Stimulated activated naive B cell treated with anti-CD40 and anti-IgM and Interleukin-4, amounts not matched to agents 10 μg/mL and 1 μg/mL and 100 μg/mL, for 72 hours (primary cell): ENCODE measurements around the gene ZNF480.
"Not testable (repeated sequence)": the region's sequence is repeated elsewhere in the genome, so short reads cannot be mapped to it uniquely, and the experiment has no call there.

Experiments
- ATAC-seq, 2 donors: fragments of 150-1000 bp; cut with Tn5 transposase; replicated peaks; 2 replicates each; pipeline ENCODE4 v1.10.0; 2021; ENCODE audit warnings: moderate library complexity in 1 of 2
- DNase-seq: peaks from one replicate; pipeline ENCODE4 v3.0.0; 2021
- H3K27ac Mint-ChIP-seq: one replicate; pipeline ENCODE4 v1.8.0; 2022; ENCODE audit warnings: mild to moderate bottlenecking, mixed read lengths
- H3K27me3 Mint-ChIP-seq, 2 donors: one replicate each; pipeline ENCODE4 v1.8.0; 2022; ENCODE audit warnings: mixed read lengths in 2 of 2
- H3K36me3 Mint-ChIP-seq, 2 donors: one replicate each; pipeline ENCODE4 v1.8.0; 2022; ENCODE audit warnings: mixed read lengths in 2 of 2, mild to moderate bottlenecking in 1 of 2
- H3K4me1 Mint-ChIP-seq, 2 donors: one replicate each; pipeline ENCODE4 v1.8.0; 2022; ENCODE audit warnings: mixed read lengths in 2 of 2, mild to moderate bottlenecking in 1 of 2
- H3K4me3 Mint-ChIP-seq, 2 donors: one replicate each; pipeline ENCODE4 v1.8.0; 2022; ENCODE audit warnings: mild to moderate bottlenecking in 2 of 2, mixed read lengths in 2 of 2, moderate library complexity in 1 of 2
- H3K9me3 Mint-ChIP-seq, 2 donors: one replicate each; pipeline ENCODE4 v1.8.0; 2022; ENCODE audit warnings: mixed read lengths in 2 of 2, mild to moderate bottlenecking in 1 of 2

Gene ZNF480

GRCh38 chr19:52296400-52296772, 583 bp upstream of the ZNF480 start:
- Mint-ChIP-seq H3K9me3 (peaks cover 7 to 15% of the 10 kb centered on the region in 2 donors), H3K36me3 (peaks cover 47 to 72% of the 10 kb centered on the region in 2 donors), H3K4me3 (peak overlapping the region; percentile 74 to 80), H3K27ac (peak overlapping the region; percentile 60), H3K27me3 (no peaks in the 10 kb centered on the region), H3K4me1 (peaks cover 26 to 33% of the 10 kb centered on the region in 2 donors)
- ATAC-seq (peak in 1 of 2 donors; percentile 7), DNase-seq (no peak)

GRCh38 chr19:52297601-52298364, 814 bp downstream of the ZNF480 start:
- Mint-ChIP-seq H3K4me1 (peaks cover 26 to 33% of the 10 kb centered on the region in 2 donors), H3K27me3 (no peaks in the 10 kb centered on the region), H3K27ac (peak overlapping the region; percentile 99), H3K9me3 (peaks cover 10 to 20% of the 10 kb centered on the region in 2 donors), H3K36me3 (peaks cover 51 to 73% of the 10 kb centered on the region in 2 donors), H3K4me3 (peak overlapping the region; percentile 85 to 89)
- ATAC-seq (peak; percentile 52 to 56), DNase-seq (no peak)

- DNase-seq (no peak), ATAC-seq (no peak)
- Mint-ChIP-seq H3K27ac (no peak overlapping the region), H3K9me3 (peaks cover 29 to 36% of the 10 kb centered on the region in 2 donors), H3K36me3 (peaks cover 79 to 91% of the 10 kb centered on the region in 2 donors), H3K4me3 (no peak overlapping the region), H3K27me3 (no peaks in the 10 kb centered on the region), H3K4me1 (no peaks in the 10 kb centered on the region)
These were observed 10.3 kb downstream of the ZNF480 start for GRCh38 chr19:52307275-52307674.

GRCh38 chr19:52322429-52322828, 25.5 kb downstream of the ZNF480 start:
- Mint-ChIP-seq H3K36me3 (peaks cover 60 to 61% of the 10 kb centered on the region in 2 donors), H3K27me3 (no peaks in the 10 kb centered on the region), H3K27ac (no peak overlapping the region), H3K4me1 (no peaks in the 10 kb centered on the region), H3K9me3 (peaks cover 41 to 53% of the 10 kb centered on the region in 2 donors), H3K4me3 (no peak overlapping the region)
- DNase-seq (no peak), ATAC-seq (no peak)

GRCh38 chr19:52331757-52332156, 34.8 kb downstream of the ZNF480 start:
- no peak for ATAC-seq
- H3K36me3 Mint-ChIP-seq, result peaks cover 16 to 18% of the 10 kb centered on the region in 2 donors
- no peak overlapping the region for H3K27ac Mint-ChIP-seq
- no peaks in the 10 kb centered on the region for H3K27me3 Mint-ChIP-seq
- peaks cover 17 to 28% of the 10 kb centered on the region in 2 donors for H3K9me3 Mint-ChIP-seq
- H3K4me3 Mint-ChIP-seq, result no peak overlapping the region
- no peak for DNase-seq
- H3K4me1 Mint-ChIP-seq, result peaks cover 1 to 2% of the 10 kb centered on the region in 2 donors

- Mint-ChIP-seq H3K27me3 (no peaks in the 10 kb centered on the region), H3K9me3 (peaks cover 21% of the 10 kb centered on the region in 2 donors), H3K36me3 (peaks cover 33 to 51% of the 10 kb centered on the region in 2 donors), H3K4me3 (peak overlapping the region; percentile 88 to 90), H3K4me1 (peaks cover 8 to 11% of the 10 kb centered on the region in 2 donors), H3K27ac (peak overlapping the region; percentile 97)
- ATAC-seq (peak; percentile 56), DNase-seq (no peak)
These were observed 38.8 kb downstream of the ZNF480 start for GRCh38 chr19:52335768-52336116.

- H3K27ac Mint-ChIP-seq, result peak within 1 kb of the TSS; percentile 97
- peak; percentile 91 for DNase-seq
- peak within 1 kb of the TSS; percentile 88 to 90 for H3K4me3 Mint-ChIP-seq
- H3K9me3 Mint-ChIP-seq, result peaks cover 16 to 17% of the 10 kb centered on the region in 2 donors
- ATAC-seq, result peak; percentile 90 to 95
- H3K4me1 Mint-ChIP-seq, result peaks cover 8 to 11% of the 10 kb centered on the region in 2 donors
- no peaks in the 10 kb centered on the region for H3K27me3 Mint-ChIP-seq
- peaks cover 33 to 51% of the 10 kb centered on the region in 2 donors for H3K36me3 Mint-ChIP-seq
These were observed 39.3 kb downstream of the ZNF480 start, which contains the start of gene ZNF610 for GRCh38 chr19:52336117-52336790. ZNF610 (plus strand) TSS chr19:52336243; CDS start chr19:52349173, 12,930 bp downstream.

GRCh38 chr19:52336791-52337381, 39.9 kb downstream of the ZNF480 start:
- Mint-ChIP-seq H3K27ac (peak overlapping the region; percentile 97), H3K27me3 (no peaks in the 10 kb centered on the region), H3K4me3 (peak overlapping the region; percentile 88 to 90), H3K36me3 (peaks cover 33 to 47% of the 10 kb centered on the region in 2 donors), H3K9me3 (peaks cover 12 to 13% of the 10 kb centered on the region in 2 donors), H3K4me1 (peaks cover 8 to 11% of the 10 kb centered on the region in 2 donors)
- DNase-seq (no peak), ATAC-seq (peak; percentile 28 to 30)

GRCh38 chr19:52339022-52339421, 42.1 kb downstream of the ZNF480 start:
- Mint-ChIP-seq H3K36me3 (peaks cover 26 to 43% of the 10 kb centered on the region in 2 donors), H3K4me1 (peaks cover 11 to 12% of the 10 kb centered on the region in 2 donors)
- H3K27me3 Mint-ChIP-seq, H3K9me3 Mint-ChIP-seq, H3K27ac Mint-ChIP-seq, ATAC-seq, DNase-seq, H3K4me3 Mint-ChIP-seq: not testable (repeated sequence)

GRCh38 chr19:52343548-52343947, 46.6 kb downstream of the ZNF480 start:
- peak; percentile 47 for DNase-seq
- Mint-ChIP-seq H3K4me1 (peaks cover 0 to 4% of the 10 kb centered on the region in 2 donors), H3K9me3 (peaks cover 4 to 6% of the 10 kb centered on the region in 2 donors), H3K36me3 (peaks cover 27 to 40% of the 10 kb centered on the region in 2 donors), H3K27me3 (no peaks in the 10 kb centered on the region), H3K4me3 (no peak overlapping the region), H3K27ac (no peak overlapping the region)
- ATAC-seq, result peak; percentile 81 to 85

GRCh38 chr19:52345162-52345561, 48.2 kb downstream of the ZNF480 start:
- no peak for ATAC-seq
- H3K27ac Mint-ChIP-seq, result no peak overlapping the region
- peaks cover 5 to 9% of the 10 kb centered on the region in 2 donors for H3K9me3 Mint-ChIP-seq

GRCh38 chr19:52351512-52351911, 54.5 kb downstream of the ZNF480 start:
- no peaks in the 10 kb centered on the region for H3K27me3 Mint-ChIP-seq
- H3K4me1 Mint-ChIP-seq, result no peaks in the 10 kb centered on the region
- peaks cover 84 to 85% of the 10 kb centered on the region in 2 donors for H3K36me3 Mint-ChIP-seq
- peak in 1 of 2 donors; percentile 52 for ATAC-seq
- peaks cover 19 to 36% of the 10 kb centered on the region in 2 donors for H3K9me3 Mint-ChIP-seq
- H3K27ac Mint-ChIP-seq, result no peak overlapping the region
- DNase-seq, result no peak
- H3K4me3 Mint-ChIP-seq, result no peak overlapping the region

More at GRCh38 chr19:52345162-52345561, 48.2 kb downstream of the ZNF480 start:
- DNase-seq, result no peak
- Mint-ChIP-seq H3K36me3 (peaks cover 37 to 42% of the 10 kb centered on the region in 2 donors), H3K27me3 (no peaks in the 10 kb centered on the region), H3K4me3 (no peak overlapping the region), H3K4me1 (peaks cover 0 to 4% of the 10 kb centered on the region in 2 donors)

- DNase-seq, result no peak
- Mint-ChIP-seq H3K4me3 (no peak overlapping the region), H3K27me3 (no peaks in the 10 kb centered on the region), H3K36me3 (peaks cover 66 to 71% of the 10 kb centered on the region in 2 donors), H3K4me1 (peaks cover 6 to 18% of the 10 kb centered on the region in 2 donors), H3K27ac (no peak overlapping the region), H3K9me3 (peaks cover 25 to 26% of the 10 kb centered on the region in 2 donors)
- no peak for ATAC-seq
These were observed 69.5 kb downstream of the ZNF480 start for GRCh38 chr19:52366414-52366824.
